ENCODE measurements around the gene MTF1. TPM values are rescaled to one million over a fixed set of nuclear protein-coding genes. Genes with fewer than 3 reads are reported as not detected.

Gene MTF1
- total RNA-seq, 1 donor from 2014 or later = 5.9 TPM

DNA sequence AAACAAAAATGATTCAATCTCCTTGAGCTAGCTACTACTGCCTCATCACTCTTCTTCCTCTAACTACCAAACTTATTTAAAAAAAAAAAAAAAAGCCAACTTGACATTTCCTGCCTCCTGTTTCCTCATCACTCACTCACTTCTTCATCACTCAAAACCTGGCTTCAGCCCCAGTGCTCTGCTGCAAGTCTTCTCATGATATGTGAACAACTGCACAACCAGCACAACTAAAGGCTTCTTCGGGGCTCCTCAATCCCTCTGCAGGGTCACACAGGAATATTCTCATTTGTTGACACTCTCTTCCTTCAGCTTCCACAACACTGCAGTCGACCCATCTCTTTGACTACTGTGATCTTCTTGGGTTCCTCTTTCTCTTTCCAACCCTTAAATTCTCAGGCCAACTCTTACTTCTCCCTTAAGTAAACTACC is 7.6 kb downstream of the MTF1 start:
- TF ChIP-seq, protein P1, sequence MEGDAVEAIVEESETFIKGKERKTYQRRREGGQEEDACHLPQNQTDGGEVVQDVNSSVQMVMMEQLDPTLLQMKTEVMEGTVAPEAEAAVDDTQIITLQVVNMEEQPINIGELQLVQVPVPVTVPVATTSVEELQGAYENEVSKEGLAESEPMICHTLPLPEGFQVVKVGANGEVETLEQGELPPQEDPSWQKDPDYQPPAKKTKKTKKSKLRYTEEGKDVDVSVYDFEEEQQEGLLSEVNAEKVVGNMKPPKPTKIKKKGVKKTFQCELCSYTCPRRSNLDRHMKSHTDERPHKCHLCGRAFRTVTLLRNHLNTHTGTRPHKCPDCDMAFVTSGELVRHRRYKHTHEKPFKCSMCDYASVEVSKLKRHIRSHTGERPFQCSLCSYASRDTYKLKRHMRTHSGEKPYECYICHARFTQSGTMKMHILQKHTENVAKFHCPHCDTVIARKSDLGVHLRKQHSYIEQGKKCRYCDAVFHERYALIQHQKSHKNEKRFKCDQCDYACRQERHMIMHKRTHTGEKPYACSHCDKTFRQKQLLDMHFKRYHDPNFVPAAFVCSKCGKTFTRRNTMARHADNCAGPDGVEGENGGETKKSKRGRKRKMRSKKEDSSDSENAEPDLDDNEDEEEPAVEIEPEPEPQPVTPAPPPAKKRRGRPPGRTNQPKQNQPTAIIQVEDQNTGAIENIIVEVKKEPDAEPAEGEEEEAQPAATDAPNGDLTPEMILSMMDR (IDR thresholded peaks at IDR 0.05) = no peak
- TF ChIP-seq EZH2phosphoT487 (IDR thresholded peaks at IDR 0.05) = no peak
- TF ChIP-seq EZH2 (IDR thresholded peaks at IDR 0.05) = no peak
- H3K27me3 Mint-ChIP-seq (ENCODE audit: insufficient read depth, low read depth) = peaks cover 3% of the 10 kb centered on the region
- no peak for DNase-seq (ENCODE audit: low spot score)
- Histone ChIP-seq H3K27me3 (no peaks in the 10 kb centered on the region), H4K20me1 (ENCODE audit: low read depth) (peaks cover 63% of the 10 kb centered on the region), H3K4me2 (no peak overlapping the region), H3K36me3 (peaks cover 2% of the 10 kb centered on the region), H3K27ac (no peak overlapping the region), H3K9me3 (ENCODE audit: low read depth) (no peaks in the 10 kb centered on the region), H3K4me3 (no peak overlapping the region), H3K9ac (no peak overlapping the region), H3K79me2 (ENCODE audit: low read depth) (peaks cover 85% of the 10 kb centered on the region), H3F3A (ENCODE audit: low read depth) (no peaks in the 10 kb centered on the region), H2AFZ (replicated peaks) (no peak overlapping the region), H3K4me1 (no peaks in the 10 kb centered on the region)
- H3K36me3 Mint-ChIP-seq = peaks cover 7% of the 10 kb centered on the region
- no peak overlapping the region for H3K4me3 Mint-ChIP-seq
- H3K27ac Mint-ChIP-seq = no peak overlapping the region
- no peaks in the 10 kb centered on the region for H3K9me3 Mint-ChIP-seq
- H3K4me1 Mint-ChIP-seq = peaks cover 7% of the 10 kb centered on the region

DNA sequence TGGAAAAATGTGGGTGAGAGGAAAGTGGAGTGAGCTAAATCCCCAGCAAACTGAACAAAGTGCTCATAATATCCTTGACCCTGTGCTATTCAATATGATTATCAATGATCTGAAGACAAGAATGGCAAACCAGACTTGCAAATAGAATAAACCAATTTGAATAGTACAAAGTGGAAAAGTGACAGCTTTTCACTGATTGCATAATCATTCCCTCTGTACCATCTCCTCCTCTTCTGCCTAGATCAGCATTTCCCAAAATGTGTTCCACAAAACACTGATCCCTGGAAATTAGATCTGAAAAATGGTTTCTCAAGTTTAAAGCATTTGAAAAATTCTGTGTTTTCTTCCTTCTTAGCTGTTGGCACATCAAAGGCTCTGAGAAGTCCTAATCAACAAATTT is 8.1 kb downstream of the MTF1 start:
- no peak overlapping the region for H3K4me3 ChIP-seq
- no peak overlapping the region for H3K27ac Mint-ChIP-seq
- H3K4me1 Mint-ChIP-seq = peaks cover 7% of the 10 kb centered on the region
- H3K27me3 Mint-ChIP-seq (ENCODE audit: insufficient read depth, low read depth) = peaks cover 3% of the 10 kb centered on the region
- H3F3A ChIP-seq (ENCODE audit: low read depth) = no peaks in the 10 kb centered on the region
- H2AFZ ChIP-seq (replicated peaks) = no peak overlapping the region
- no peaks in the 10 kb centered on the region for H3K27me3 ChIP-seq
- H3K36me3 Mint-ChIP-seq = peaks cover 6% of the 10 kb centered on the region
- peaks cover 84% of the 10 kb centered on the region for H3K79me2 ChIP-seq (ENCODE audit: low read depth)
- H4K20me1 ChIP-seq (ENCODE audit: low read depth) = peaks cover 66% of the 10 kb centered on the region
- H3K36me3 ChIP-seq = no peaks in the 10 kb centered on the region
- DNase-seq (ENCODE audit: low spot score) = no peak
- H3K9me3 Mint-ChIP-seq = no peaks in the 10 kb centered on the region
- H3K9me3 ChIP-seq (ENCODE audit: low read depth) = no peaks in the 10 kb centered on the region
- H3K27ac ChIP-seq = no peak overlapping the region
- H3K4me1 ChIP-seq = no peaks in the 10 kb centered on the region
- TF ChIP-seq, protein P1 (IDR thresholded peaks at IDR 0.05) = no peak
- no peak overlapping the region for H3K9ac ChIP-seq
- no peak overlapping the region for H3K4me2 ChIP-seq
- H3K4me3 Mint-ChIP-seq = no peak overlapping the region

DNA sequence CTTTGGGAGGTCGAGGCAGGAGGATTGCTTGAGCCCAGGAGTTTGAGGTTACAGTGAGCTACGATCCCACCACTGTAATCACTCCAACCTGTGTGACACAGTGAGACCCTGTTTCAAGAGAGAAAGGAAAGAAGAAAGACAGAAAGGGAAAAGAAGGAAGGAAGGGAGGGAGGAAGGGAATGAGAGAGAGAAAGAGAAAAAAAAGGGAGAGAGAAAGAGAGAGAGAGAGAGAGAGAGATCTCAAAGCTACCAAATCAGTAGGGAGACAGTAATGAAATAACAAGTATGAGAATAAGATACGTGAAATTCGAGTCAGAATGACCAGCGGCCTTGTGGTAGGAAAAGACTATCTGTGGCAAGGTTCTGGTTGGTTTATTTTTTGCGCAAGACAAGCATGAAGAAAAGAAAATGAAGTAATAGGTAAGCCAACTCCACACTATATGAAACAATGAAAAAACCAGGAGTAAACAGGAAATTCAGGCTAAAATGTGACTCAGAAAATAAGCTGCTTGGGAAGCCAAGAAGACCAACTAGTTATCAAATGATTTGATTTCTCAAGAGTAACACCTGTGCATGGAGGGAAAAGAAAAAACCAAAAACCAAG is 8.9 kb downstream of the MTF1 start:
- H3K27me3 Mint-ChIP-seq (ENCODE audit: insufficient read depth, low read depth) = peaks cover 3% of the 10 kb centered on the region
- no peak overlapping the region for H3K4me3 Mint-ChIP-seq
- H4K20me1 ChIP-seq (ENCODE audit: low read depth) = peaks cover 66% of the 10 kb centered on the region

More for the DNA sequence above, 8.9 kb downstream of the MTF1 start:
- Histone ChIP-seq H3F3A (ENCODE audit: low read depth) (no peaks in the 10 kb centered on the region), H3K27me3 (no peaks in the 10 kb centered on the region), H3K4me2 (no peak overlapping the region), H3K9me3 (ENCODE audit: low read depth) (no peaks in the 10 kb centered on the region), H2AFZ (replicated peaks) (no peak overlapping the region), H3K9ac (no peak overlapping the region), H3K36me3 (no peaks in the 10 kb centered on the region), H3K4me3 (no peak overlapping the region), H3K4me1 (no peaks in the 10 kb centered on the region), H3K27ac (no peak overlapping the region), H3K79me2 (ENCODE audit: low read depth) (peaks cover 84% of the 10 kb centered on the region)
- Mint-ChIP-seq H3K27ac (no peak overlapping the region), H3K4me1 (peaks cover 7% of the 10 kb centered on the region), H3K36me3 (peaks cover 6% of the 10 kb centered on the region), H3K9me3 (no peaks in the 10 kb centered on the region)
- TF ChIP-seq EZH2phosphoT487 (IDR thresholded peaks at IDR 0.05) (no peak), EZH2 (IDR thresholded peaks at IDR 0.05) (no peak)
- TF ChIP-seq, protein P1 (IDR thresholded peaks at IDR 0.05) = no peak
- DNase-seq (ENCODE audit: low spot score) = no peak

All from neural progenitor cell (in vitro differentiated cells).